SK-N-MC (cell line): ENCODE measurements around the gene MYO15A.

Experiments
- EZH2 ChIP-seq: fragments of 200-600 bp; sonication (generic); IDR thresholded peaks from one replicate; pipeline ENCODE4 v1.6.1; 2017; ENCODE audit warnings: antibody characterized with exemption
- FOXP2 ChIP-seq: optimal IDR thresholded peaks from 2 replicates; pipeline ENCODE3; 2011; ENCODE audit warnings: mild to moderate bottlenecking, moderate library complexity; ENCODE audit not compliant: insufficient read depth; ENCODE audit errors: extremely low read length, control extremely low read depth
- POLR2AphosphoS5 ChIP-seq: IDR thresholded peaks from 2 replicates; pipeline ENCODE4 v1.6.1; 2012; ENCODE audit warnings: mild to moderate bottlenecking, low read depth, low read length, borderline replicate concordance

DNA sequence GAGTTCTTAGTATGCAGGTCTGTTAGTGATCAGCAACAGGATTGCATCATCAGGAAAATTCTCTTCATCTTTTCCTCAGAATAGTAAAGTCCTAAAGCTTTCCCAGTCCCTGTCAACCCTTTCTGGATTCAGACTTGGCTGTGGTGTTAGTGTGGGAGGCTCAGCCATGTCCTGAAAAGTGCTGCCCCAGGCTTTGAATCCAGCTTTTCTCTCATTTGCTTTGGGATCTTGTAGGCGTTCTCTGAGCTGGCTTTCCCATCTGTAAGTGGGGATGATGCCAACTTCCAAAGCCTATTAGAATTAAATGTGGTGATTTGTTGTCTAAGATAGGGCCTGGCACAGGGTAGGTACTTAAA lies 78.0 kb downstream of the MYO15A start:
- TF ChIP-seq POLR2AphosphoS5 (no peak), EZH2 (no peak), FOXP2 (no peak)
